Esophagus squamous epithelium (tissue), 4 donors: ENCODE measurements around the gene TOR1A.

Experiments used
- CTCF ChIP-seq, 6 experiments: fragments of 450-650 bp in 4 of 6; fragments of 200-600 bp in 2 of 6; sonication (generic) in 2 of 6; IDR thresholded peaks; one replicate each; pipeline ENCODE4 v1.5.1; 2016 to 2019; ENCODE audit warnings: antibody characterized with exemption in 6 of 6, mild to moderate bottlenecking in 4 of 6, moderate library complexity in 4 of 6
- POLR2A ChIP-seq, 4 donors: fragments of 450-650 bp; IDR thresholded peaks; one replicate each; pipeline ENCODE4 v1.6.1; 2017; ENCODE audit warnings: antibody characterized with exemption in 4 of 4, mild to moderate bottlenecking in 4 of 4, moderate library complexity in 3 of 4

- TF ChIP-seq CTCF (IDR thresholded peaks at IDR 0.05) (no peak), POLR2A (IDR thresholded peaks at IDR 0.05) (no peak)
These were observed 10.7 kb upstream of the TOR1A start for GRCh38 chr9:129834489-129835127.
